GM08714 (cell line): Measurements from ENCODE around the gene ZCWPW2.
A peak's percentile ranks its signal among the peaks of the same experiment; 100 is the strongest.

Experiments used
- H3K4me3 ChIP-seq: fragments of 200-500 bp; sonication (Bioruptor generic); 2 replicates; pipeline ENCODE4 v1.5.1; 2014; ENCODE audit warnings: mild to moderate bottlenecking, low read length, inconsistent platforms
- ZNF274 ChIP-seq: IDR thresholded peaks from 2 replicates; pipeline ENCODE4 v1.6.1; 2012; ENCODE audit warnings: mild to moderate bottlenecking, low read depth, low read length

Gene ZCWPW2

GRCh38 chr3:28335246-28335645 is 13.3 kb upstream of the ZCWPW2 start:
- no peak for TF ChIP-seq ZNF274
- no peak overlapping the region for H3K4me3 ChIP-seq

DNA sequence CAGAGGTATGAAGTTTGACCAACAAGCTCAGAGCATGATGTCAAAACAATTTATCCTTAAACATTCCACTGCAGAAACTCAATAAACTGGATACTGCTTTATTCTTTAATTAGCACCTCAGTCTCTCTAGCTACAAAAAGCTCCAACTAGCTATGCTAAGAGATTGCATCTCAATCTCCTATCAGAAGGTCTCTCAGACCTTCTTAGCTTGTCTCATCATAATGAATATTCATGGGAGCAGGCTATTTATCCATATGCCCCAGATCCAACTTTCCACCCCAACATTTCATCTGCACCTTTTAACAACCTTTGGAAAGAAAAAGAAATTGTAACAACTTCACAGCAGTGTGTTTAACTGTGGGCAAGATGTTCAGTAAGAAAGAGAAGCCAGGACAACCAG is 11.3 kb upstream of the ZCWPW2 start:
- no peak overlapping the region for H3K4me3 ChIP-seq
- no peak for TF ChIP-seq ZNF274

- H3K4me3 ChIP-seq: no peak overlapping the region
- no peak for TF ChIP-seq ZNF274
Measured at GRCh38 chr3:28343144-28343543, 5.4 kb upstream of the ZCWPW2 start.

- TF ChIP-seq ZNF274: no peak
- H3K4me3 ChIP-seq: no peak overlapping the region; the same call in 1 of the 2 replicates
Measured at GRCh38 chr3:28345690-28346089, 2.8 kb upstream of the ZCWPW2 start.

GRCh38 chr3:28347374-28348264 is 902 bp upstream of the ZCWPW2 start:
- H3K4me3 ChIP-seq: peak overlapping the region; percentile 95
- TF ChIP-seq ZNF274: no peak

DNA sequence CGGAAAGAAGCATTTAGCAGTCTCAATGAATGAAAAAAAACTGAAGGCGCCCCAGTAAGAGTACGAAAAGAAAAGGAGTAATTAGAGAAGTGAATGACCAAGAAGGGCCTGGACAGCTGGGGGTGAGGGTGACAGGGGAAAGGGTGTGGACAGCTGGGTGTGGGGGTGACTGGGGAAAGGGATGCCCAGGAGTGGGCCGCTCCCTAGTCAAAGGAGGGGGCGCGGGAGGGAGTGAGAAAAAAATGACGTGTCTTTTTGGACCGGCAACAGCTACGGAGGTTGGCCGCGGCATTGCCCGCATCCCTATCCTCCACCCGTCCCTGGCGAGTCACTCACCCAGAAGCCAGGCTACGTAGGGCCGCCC is 274 bp upstream of the ZCWPW2 start:
- no peak for TF ChIP-seq ZNF274
- H3K4me3 ChIP-seq: peak overlapping the region; percentile 95

DNA sequence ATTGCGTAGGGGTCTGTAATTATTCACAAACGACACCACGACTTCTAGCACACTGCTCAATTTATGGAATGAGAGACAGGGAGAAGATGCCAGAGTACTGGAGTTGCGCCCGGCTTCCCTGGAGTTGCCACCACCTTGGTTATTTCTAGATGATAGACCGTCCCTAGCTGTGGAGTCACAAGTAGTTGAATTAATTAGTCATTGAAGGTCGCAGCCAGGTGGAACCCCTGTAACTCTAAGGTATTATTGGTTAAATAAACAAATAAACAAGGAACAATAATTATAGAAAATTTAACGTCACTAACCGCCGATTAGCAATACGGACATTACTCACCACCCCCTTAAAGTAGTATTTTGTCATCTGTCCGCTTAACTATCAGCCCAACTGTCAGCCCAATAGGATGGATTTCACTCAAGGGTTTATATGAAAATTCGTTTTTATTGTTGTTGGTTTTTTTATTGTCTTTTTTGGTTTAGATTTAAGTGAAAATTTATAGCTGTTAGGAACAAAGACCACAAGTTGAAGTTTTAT is 1.0 kb downstream of the ZCWPW2 start:
- TF ChIP-seq ZNF274: no peak
- peak overlapping the region; percentile 95 for H3K4me3 ChIP-seq

- no peak overlapping the region for H3K4me3 ChIP-seq
- no peak for TF ChIP-seq ZNF274
Measured at GRCh38 chr3:28376424-28376823, 27.9 kb downstream of the ZCWPW2 start.

- no peak overlapping the region for H3K4me3 ChIP-seq
- no peak for TF ChIP-seq ZNF274
Measured at GRCh38 chr3:28386049-28386448, 37.5 kb downstream of the ZCWPW2 start.

DNA sequence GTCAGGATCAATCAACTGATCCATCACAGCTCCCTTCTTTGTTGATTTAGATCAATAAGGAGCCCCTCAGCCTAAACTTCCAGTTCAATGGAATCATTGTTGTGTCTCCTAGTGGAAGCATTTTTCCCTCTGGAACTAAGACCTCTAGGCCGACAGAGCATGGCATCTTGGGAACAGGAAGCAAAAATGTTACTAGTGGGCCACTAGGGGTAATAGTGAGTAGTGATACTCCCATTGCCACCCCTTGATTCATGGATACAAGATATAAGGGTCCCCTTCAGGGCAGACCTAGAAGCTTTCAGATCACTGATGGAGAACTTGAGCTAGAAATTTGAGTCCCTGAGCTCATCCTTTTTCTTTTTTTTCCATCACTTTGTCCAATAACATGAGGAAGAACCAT is 40.5 kb downstream of the ZCWPW2 start:
- no peak for TF ChIP-seq ZNF274
- no peak overlapping the region for H3K4me3 ChIP-seq

- TF ChIP-seq ZNF274: no peak
- H3K4me3 ChIP-seq: no peak overlapping the region
Measured at GRCh38 chr3:28399206-28399605, 50.7 kb downstream of the ZCWPW2 start.

DNA sequence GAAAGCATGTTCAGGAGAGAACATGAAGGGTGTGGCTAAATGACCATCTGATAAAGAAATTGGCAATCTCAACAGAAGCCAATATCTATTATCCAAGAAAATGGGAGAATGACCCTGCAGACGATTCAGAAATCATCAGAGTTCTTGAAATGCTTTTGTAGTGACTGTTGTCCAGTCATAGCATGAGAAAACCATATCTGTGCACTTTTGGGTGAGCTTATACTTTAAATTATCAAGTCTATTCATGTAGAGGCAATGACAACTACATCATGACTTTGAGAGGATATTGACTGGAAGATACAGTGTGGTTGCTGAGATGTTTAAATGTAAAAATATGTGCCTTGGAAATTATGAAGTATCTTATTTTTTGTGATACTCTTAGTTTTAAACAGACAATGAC is 57.7 kb downstream of the ZCWPW2 start:
- TF ChIP-seq ZNF274: no peak
- no peak overlapping the region for H3K4me3 ChIP-seq

DNA sequence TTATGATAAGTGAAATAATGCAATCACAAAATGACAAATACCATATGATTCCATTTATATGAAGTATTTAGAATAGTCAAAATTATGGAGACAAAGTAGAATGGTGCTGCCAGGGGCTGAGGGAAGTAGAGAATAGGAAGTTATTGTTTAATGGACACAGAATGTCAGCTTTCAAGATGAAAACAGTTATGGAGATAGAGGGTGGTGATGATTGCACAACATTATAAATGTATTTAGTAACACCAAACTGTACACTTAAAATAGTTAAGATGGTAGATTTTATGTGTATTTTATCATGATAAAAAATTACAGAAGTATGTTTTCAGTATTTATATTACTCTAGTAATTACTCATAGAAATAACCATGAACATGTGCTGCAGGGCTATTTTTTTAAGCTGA is 100.9 kb downstream of the ZCWPW2 start:
- no peak overlapping the region for H3K4me3 ChIP-seq
- TF ChIP-seq ZNF274: no peak

DNA sequence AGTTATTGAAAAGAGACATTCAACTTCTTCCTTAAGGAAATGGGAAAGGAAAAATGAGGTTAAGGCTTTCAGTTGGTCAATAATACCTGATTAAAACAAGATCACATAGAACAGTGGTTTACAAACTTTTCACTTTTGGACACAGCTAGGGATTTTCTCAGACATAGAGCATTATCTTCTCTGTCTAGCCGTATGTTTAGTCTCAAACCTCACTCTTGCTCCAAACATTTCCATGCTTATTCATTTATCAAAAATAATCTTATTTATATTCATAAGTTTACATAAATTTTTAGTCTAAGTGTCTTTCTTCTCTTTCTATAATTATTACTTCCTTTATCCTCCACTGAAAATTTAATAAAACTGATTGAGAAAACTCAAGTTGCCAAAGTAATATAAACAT is 114.3 kb downstream of the ZCWPW2 start:
- TF ChIP-seq ZNF274: no peak
- no peak overlapping the region for H3K4me3 ChIP-seq

GRCh38 chr3:28467414-28467813 is 118.9 kb downstream of the ZCWPW2 start:
- H3K4me3 ChIP-seq: no peak overlapping the region
- TF ChIP-seq ZNF274: no peak
